Left lung (tissue), 10 donors: ENCODE data around the gene EEF1AKMT2. TPM values are rescaled to one million over a fixed set of nuclear protein-coding genes. Genes with fewer than 3 reads are reported as not detected.

Experiments used
- ATAC-seq: fragments of 200-7000 bp; cut with Tn5 transposase; one replicate; pipeline ENCODE4 v1.9.1; 2020; ENCODE audit warnings: moderate library complexity
- DNase-seq, 4 donors: peaks; one replicate each; pipeline ENCODE4 v3.0.0-alpha.2; 2013 to 2020
- H3K27ac ChIP-seq, 2 donors: fragments of 200-600 bp; sonication (generic) in 1 of 2; one replicate each; pipeline versions ENCODE4 v1.5.0 to v1.8.0; 2020 to 2021
- H3K27me3 ChIP-seq, 2 donors: fragments of 200-600 bp; sonication (generic) in 1 of 2; one replicate each; pipeline versions ENCODE4 v1.5.0 to v1.8.0; 2020 to 2021
- H3K36me3 ChIP-seq, 2 donors: fragments of 200-600 bp; sonication (generic) in 1 of 2; one replicate each; pipeline versions ENCODE4 v1.5.0 to v1.8.0; 2020 to 2021
- H3K4me1 ChIP-seq, 2 donors: fragments of 200-600 bp; one replicate each; pipeline ENCODE4 v1.8.0; 2021
- H3K4me3 ChIP-seq, 2 donors: fragments of 200-600 bp; sonication (generic) in 1 of 2; one replicate each; pipeline versions ENCODE4 v1.5.0 to v1.8.0; 2020 to 2021; ENCODE audit warnings: mild to moderate bottlenecking in 1 of 2
- H3K9me3 ChIP-seq, 2 donors: fragments of 200-600 bp; sonication (generic) in 1 of 2; one replicate each; pipeline versions ENCODE4 v1.5.0 to v1.8.0; 2020 to 2021
- intact Hi-C, 2 donors: fragments of 100-400 bp; cut with DNase I; formaldehyde crosslinking; loops; one replicate each; pipeline versions ENCODE4 v1.11.2 to v1.14.2; 2022
- polyA plus RNA-seq, 6 donors: library from polyadenylated mRNA; unstranded; fragments of 120-200 nt; gene quantifications; one replicate each; pipeline ENCODE4 v1.2.1, GENCODE V29; 2013; ENCODE audit not compliant: insufficient read length in 6 of 6
- total RNA-seq, 2 donors: library from RNA; stranded (reverse); fragmentation: NEBNext Ultra II Directional; extraction: Animal tissue kit (Norgen Biotek cat#: 25700); gene quantifications; one replicate each; pipeline ENCODE4 v1.2.1, GENCODE V29; 2021
- TF ChIP-seq, protein P1 (sequence below), 2 donors: fragments of 200-600 bp; sonication (generic) in 1 of 2; IDR thresholded peaks; one replicate each; pipeline versions ENCODE4 v1.5.0 to v1.8.0; 2021; ENCODE audit warnings: antibody characterized with exemption in 2 of 2
- donor health status: DM: no; HTN: yes; CAD: no.
- donor health status: DM: no; HTN: no; CAD: no.

The EEF1AKMT2 gene
- total and polyA plus RNA-seq, 8 donors, result 14.9 to 43.2 (median 35.2) TPM

GRCh38 chr10:124716369-124716768, 75.3 kb downstream of the EEF1AKMT2 start:
- TF ChIP-seq, protein P1, sequence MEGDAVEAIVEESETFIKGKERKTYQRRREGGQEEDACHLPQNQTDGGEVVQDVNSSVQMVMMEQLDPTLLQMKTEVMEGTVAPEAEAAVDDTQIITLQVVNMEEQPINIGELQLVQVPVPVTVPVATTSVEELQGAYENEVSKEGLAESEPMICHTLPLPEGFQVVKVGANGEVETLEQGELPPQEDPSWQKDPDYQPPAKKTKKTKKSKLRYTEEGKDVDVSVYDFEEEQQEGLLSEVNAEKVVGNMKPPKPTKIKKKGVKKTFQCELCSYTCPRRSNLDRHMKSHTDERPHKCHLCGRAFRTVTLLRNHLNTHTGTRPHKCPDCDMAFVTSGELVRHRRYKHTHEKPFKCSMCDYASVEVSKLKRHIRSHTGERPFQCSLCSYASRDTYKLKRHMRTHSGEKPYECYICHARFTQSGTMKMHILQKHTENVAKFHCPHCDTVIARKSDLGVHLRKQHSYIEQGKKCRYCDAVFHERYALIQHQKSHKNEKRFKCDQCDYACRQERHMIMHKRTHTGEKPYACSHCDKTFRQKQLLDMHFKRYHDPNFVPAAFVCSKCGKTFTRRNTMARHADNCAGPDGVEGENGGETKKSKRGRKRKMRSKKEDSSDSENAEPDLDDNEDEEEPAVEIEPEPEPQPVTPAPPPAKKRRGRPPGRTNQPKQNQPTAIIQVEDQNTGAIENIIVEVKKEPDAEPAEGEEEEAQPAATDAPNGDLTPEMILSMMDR (IDR thresholded peaks at IDR 0.05), result no peak
- Histone ChIP-seq H3K4me3 (no peak overlapping the region), H3K27me3 (no peaks in the 10 kb centered on the region), H3K36me3 (no peaks in the 10 kb centered on the region), H3K4me1 (peaks cover 24 to 88% of the 10 kb centered on the region in 2 donors), H3K27ac (no peak overlapping the region), H3K9me3 (no peaks in the 10 kb centered on the region)
- no peak for DNase-seq
- no peak for ATAC-seq
- intact Hi-C loops, result no loop called here

DNA sequence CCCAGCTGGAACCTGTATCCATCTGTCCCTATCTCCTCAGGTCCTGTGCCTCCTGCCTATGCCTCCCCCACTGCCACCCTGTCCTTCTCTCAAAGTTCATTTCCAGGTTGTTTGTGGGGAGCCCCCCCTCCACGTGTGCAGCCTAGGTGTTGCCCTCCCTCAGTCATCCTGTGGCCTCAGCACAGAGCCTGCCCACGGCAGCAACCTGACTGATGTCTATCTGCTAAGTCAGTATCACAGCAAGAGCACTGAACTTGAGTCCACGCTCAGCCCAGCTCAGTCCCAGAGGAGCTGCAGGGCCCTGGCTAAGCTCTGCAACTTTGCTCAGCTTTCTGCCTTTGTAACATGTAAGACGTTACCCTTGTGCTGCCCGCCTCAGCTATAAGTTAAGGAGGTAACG, 76.2 kb downstream of the EEF1AKMT2 start:
- TF ChIP-seq, protein P1 (IDR thresholded peaks at IDR 0.05), result no peak
- H3K4me3 ChIP-seq, result no peak overlapping the region
- no peaks in the 10 kb centered on the region for H3K9me3 ChIP-seq
- H3K36me3 ChIP-seq, result no peaks in the 10 kb centered on the region
- DNase-seq (no peak), ATAC-seq (no peak)
- intact Hi-C loops, result no loop called here
- peaks cover 20 to 88% of the 10 kb centered on the region in 2 donors for H3K4me1 ChIP-seq
- no peak overlapping the region for H3K27ac ChIP-seq
- no peaks in the 10 kb centered on the region for H3K27me3 ChIP-seq

DNA sequence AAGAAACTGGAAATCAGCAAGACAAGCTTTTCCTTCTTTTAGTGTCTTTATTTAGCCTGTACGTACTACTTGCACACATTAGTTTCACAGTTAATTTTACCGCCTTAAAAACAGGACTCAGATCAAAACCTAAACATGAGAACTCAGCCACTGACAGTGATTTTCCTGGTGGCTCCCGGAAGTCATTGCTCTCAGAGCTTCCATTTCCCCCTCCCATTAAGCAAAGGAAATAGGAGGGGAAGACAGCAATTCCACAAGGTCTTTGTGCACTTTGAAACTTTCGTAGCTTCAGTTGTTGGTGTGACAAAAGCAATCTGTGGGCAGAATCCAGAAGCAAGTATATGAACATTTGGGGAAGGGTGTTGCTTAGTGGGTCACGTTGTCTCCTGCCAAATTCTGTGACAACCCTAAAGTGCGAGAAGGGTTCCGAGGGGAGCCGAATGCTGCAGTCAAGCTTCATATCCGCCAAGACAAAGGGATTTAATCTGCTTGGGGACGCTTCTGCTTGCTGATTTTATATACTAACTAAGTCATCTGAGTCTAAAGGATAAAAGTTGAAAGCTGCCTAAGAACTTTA, 77.9 kb downstream of the EEF1AKMT2 start:
- H3K36me3 ChIP-seq, result no peaks in the 10 kb centered on the region
- TF ChIP-seq, protein P1 (IDR thresholded peaks at IDR 0.05), result no peak
- intact Hi-C loops, result no loop called here
- peaks cover 19 to 88% of the 10 kb centered on the region in 2 donors for H3K4me1 ChIP-seq
- H3K27ac ChIP-seq, result peak overlapping the region in 1 of 2 donors; percentile 29
- ATAC-seq (no peak), DNase-seq (no peak)
- H3K27me3 ChIP-seq, result no peaks in the 10 kb centered on the region
- H3K9me3 ChIP-seq, result no peaks in the 10 kb centered on the region
- no peak overlapping the region for H3K4me3 ChIP-seq

- no peaks in the 10 kb centered on the region for H3K36me3 ChIP-seq
- TF ChIP-seq, protein P1 (IDR thresholded peaks at IDR 0.05), result no peak
- no peak for ATAC-seq
- H3K4me1 ChIP-seq, result peaks cover 19 to 88% of the 10 kb centered on the region in 2 donors
- H3K4me3 ChIP-seq, result no peak overlapping the region
- H3K27me3 ChIP-seq, result no peaks in the 10 kb centered on the region
- intact Hi-C loops, result no loop called here
- H3K27ac ChIP-seq, result peak overlapping the region in 1 of 2 donors; percentile 29
- DNase-seq, result peak in 1 of 4 donors; percentile 60
- H3K9me3 ChIP-seq, result no peaks in the 10 kb centered on the region
Measured at GRCh38 chr10:124712704-124713407, 78.8 kb downstream of the EEF1AKMT2 start.

GRCh38 chr10:124711145-124711544, 80.5 kb downstream of the EEF1AKMT2 start:
- Histone ChIP-seq H3K27ac (no peak overlapping the region), H3K27me3 (no peaks in the 10 kb centered on the region), H3K9me3 (no peaks in the 10 kb centered on the region), H3K36me3 (peaks cover 0 to 3% of the 10 kb centered on the region in 2 donors), H3K4me1 (peaks cover 28 to 88% of the 10 kb centered on the region in 2 donors), H3K4me3 (no peak overlapping the region)
- TF ChIP-seq, protein P1 (IDR thresholded peaks at IDR 0.05), result no peak
- ATAC-seq, result no peak
- intact Hi-C loops, result no loop called here
- DNase-seq, result no peak
